ENCODE measurements around the gene PNPLA2.
A peak's percentile ranks its signal among the peaks of the same experiment; 100 is the strongest.

PNPLA2 gene

GRCh38 chr11:818396-819128 is at the start of gene PNPLA2:
Gene PNPLA2, plus strand, starts transcription at chr11:818914. Its CDS starts 805 bp downstream, at chr11:819719.
- FAIRE-seq (no peak), DNase-seq (ENCODE audit: low spot score) (no peak)

DNA sequence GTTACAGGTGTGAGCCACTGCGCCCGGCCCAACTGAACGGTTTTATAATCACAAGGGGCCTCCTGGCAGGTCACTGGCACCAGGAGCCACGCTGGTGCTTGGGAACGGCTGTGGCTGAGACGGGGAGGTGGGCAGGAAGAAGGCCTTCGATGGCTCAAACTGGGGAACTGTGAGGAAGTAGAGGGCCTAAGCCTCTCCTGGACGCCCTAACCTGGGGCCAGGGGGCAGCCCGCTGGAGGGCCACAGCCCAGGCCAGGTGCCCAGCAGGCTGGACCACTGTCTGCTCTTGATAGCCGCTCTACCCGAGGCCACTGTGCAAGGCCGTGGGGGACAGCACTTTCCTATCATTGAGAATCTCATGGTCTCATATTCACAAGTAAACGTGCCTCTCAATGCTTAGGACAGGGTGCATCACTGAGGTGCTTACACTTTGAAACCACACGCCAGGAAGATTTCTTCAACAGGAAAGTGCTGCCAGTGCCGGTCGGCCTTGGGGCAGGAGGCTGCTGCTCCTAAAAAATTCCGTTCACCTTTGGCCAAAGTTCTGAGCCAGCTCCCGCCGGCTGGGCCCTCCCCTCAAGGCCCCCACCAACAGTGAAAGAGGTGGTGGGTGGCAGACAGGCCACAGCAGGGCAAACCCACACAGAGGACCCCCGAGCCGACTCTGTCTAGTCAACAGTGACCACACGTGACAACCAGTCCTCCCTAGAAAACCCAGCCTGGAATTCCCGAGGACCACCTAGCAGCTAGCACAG is 48.6 kb upstream of the PNPLA2 start:
- DNase-seq (ENCODE audit: low spot score) (no peak), FAIRE-seq (no peak)

DNA sequence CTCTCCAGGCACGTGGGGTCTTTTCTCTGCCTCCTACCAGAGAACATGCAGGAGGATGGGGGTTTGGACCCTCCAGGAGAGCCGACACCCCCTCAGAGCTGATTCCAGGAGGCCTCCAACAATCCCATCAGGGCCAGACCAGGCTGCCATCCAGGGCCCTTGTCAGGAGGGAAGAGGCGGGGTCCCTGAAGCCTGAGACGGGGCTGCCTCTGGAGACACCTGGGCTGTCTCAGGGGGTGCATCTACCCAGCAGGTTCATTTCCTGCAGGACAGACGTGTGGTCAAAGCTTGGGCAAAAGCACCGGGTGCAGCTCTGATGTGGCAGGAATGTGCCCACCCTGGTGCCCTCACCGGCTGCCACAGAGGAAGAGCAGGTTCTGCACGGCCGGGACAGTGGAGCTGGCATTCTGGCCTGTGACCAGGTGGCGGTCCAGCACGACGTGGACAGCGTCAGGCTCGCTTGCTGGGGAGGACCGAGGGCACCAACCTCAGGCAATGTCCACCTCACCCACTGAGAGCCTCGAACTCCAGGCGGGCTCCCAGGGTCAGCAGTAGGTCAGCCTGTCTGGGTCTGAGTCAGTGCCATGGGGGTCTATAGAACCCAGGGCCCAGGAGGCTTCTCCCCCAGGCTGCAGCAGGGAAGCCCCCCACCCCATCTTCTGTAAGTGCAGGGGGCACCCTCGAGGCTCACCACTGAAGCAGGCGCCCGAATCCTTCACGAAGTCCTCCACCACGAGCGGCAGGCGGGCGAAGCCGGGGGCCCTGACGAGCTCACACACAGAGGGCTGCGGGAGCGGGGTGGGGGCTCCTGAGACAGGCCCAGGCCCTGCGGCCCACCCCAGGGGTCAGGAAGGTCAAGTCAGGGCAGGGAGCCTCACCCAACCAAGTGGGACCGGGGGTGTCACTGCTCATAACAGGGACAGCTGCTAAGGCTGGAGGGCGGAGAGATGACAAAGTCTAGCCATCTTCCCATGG is 47.8 kb upstream of the PNPLA2 start:
- no peak for DNase-seq (ENCODE audit: low spot score)
- FAIRE-seq: no peak

DNA sequence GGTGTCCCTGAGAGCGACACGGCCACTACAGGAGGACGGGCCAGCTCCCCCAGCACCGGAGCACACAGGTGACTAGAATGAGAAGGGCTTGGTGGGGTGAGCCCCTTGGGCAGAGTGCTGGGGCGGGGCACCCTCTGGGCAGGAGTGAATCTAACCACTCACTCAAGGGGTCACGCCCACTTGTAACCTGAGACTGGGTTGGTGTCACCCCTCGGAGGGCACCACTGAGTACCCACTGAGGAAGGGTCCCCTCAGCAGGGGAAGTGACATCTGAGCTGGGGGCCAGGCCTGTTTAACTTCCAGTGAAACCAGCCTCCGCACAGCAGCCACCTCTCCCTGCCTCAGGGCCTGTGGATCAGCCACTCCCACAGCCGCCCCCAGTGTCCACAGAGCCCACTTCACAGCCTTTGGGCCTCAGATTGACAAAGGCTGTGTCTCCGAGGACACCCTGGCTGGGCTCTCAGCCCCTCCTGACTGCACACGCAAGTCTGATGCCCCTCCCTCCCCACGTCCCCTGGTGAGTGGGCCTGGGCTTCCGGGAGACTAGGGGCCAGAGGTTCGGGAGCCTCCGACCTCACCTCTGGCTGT is 47.0 kb upstream of the PNPLA2 start:
- no peak for FAIRE-seq

DNA sequence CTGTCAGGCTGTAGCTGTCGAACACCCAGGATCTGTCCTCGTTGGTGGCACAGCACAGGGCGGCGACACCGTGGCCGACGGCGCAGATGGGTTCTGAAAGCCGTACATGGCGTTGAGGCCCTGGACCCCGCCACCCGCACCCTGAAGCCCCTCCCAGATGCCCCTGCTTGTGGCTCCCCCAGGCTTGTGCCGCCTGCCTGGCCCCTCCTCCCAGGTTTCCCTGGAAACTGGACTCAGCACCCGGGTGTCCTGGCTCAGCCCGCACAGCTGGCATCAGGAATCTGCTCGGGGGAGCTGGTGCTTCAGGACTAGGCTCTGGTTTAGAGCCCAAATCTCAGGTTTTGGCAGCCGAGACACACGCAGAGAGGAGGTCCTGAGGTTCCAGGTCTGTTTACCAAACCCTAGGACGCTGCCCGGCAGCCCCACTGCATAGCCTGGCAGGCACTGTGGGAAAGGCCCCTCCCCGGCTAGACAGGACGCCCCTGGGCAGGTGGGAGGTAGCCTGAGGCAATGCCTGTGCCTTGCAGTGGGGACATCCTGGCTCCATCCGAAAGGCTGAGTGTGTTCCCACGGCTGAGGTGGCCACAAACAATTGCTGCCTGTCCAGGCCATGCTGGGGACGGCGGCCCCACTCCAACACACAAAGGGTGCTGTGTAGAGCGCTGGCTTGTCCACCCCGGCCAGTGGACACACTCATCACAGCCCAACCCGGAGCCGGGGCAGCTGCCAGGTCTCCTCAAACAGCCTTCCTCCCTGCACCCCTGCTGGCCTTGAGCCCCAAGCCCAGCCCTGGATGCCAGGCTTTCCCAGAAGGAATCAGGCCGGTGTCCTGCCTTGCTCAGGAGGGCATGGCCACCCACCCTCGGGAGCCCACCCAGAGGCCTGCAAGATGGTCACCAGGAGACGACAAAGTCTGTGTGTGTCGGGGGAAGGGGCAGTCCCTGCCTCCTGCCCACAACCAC is 46.0 kb upstream of the PNPLA2 start:
- no peak for DNase-seq (ENCODE audit: low spot score)
- no peak for FAIRE-seq

More for the DNA sequence above, 47.0 kb upstream of the PNPLA2 start:
- no peak for DNase-seq (ENCODE audit: low spot score)

DNA sequence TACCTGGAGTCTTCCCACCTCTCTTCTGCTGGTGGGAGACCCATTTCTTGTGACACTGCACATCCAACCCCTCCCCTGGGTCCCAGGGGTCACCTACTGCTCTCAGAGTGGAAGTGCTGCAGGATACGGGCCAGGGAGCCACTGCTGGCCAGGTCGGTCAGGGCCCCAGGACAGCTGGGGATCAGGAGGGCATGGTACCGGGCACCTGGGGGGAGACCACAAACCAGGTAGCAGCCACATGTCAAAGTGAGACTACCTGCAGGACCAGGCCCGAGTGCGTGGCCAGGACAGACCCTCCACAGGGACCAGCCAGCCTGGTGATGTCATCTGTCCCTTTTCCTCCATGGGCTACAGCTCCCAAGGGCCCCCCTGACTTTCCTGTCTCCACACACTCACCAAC is 45.3 kb upstream of the PNPLA2 start:
- DNase-seq (ENCODE audit: low spot score): no peak
- FAIRE-seq: no peak

GRCh38 chr11:773830-774229 is 44.9 kb upstream of the PNPLA2 start:
- no peak for FAIRE-seq
- no peak for DNase-seq (ENCODE audit: low spot score)

DNA sequence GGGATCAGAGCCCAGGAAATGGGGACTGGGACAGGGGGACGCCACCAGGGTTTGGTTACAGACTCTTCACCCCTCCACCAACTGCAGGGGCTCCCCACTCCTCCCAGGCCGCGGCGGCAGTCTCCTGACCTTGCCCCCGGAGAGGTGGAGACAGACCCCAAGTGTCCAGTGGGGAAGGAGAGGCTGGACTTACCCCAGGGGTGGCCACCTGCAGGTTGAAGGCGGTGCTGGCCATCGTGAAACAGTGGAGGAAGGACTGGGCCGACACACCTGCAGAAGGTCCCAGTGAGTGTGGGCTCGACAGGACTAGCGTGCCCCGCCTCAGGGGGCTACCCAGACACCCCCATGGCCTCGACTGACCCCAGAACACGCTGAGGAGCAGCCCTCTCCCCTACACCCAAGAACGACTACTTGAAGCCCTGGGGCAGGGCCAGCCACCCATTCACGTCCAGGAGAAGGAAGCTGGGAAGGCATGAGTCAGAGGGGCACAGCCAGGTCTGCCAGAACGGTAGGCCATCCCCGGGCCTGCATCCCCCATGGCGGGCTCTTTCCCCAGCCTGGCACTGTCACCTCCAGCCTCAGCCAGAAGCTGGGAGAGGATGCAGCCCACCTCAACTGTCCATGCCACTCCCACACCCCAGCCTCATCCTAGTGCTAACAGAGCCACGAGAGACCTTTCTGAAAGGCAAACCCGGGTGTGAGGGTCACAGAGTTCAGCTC is 43.7 kb upstream of the PNPLA2 start:
- DNase-seq (ENCODE audit: low spot score): no peak

GRCh38 chr11:776263-776560 is 42.5 kb upstream of the PNPLA2 start:
- DNase-seq (ENCODE audit: low spot score) (no peak), FAIRE-seq (no peak)

More for the DNA sequence above, 43.7 kb upstream of the PNPLA2 start:
- FAIRE-seq: no peak

DNA sequence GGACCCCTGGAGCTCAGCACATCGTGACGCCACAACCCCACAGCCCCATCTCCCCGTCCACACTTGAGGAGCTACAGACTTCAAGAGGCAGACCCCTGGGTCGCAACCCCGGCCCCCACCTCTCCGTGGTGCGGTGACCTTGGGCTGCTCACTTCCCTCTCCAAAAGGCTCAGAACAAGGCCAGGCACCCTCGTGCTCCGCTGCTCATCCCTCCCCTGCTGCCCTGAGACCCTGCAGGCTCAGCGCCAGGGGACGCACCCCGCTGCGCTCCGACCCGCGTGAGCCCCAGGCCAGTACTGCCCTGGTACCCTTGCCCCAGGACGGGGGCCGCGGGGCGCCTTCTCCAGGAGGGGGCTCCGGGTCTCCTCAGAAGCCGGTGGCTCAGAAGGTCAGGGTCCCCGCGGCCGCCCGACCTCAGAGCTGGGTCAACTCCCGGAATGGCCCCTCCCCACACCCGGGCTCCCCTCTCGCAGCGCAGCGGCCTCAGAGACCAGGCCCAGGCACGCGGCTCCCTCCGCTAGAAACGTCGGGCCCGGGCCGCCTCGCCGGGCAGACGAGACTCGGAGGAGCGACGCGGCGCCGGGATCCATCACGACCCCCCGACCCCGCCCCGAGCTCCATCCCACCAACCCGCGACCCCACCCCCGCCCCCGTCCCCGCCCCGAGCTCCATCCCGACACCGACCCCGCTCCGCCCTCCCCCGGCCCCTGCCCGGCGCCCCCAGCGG is 42.0 kb upstream of the PNPLA2 start:
- no peak for FAIRE-seq
- DNase-seq (ENCODE audit: low spot score): no peak

DNA sequence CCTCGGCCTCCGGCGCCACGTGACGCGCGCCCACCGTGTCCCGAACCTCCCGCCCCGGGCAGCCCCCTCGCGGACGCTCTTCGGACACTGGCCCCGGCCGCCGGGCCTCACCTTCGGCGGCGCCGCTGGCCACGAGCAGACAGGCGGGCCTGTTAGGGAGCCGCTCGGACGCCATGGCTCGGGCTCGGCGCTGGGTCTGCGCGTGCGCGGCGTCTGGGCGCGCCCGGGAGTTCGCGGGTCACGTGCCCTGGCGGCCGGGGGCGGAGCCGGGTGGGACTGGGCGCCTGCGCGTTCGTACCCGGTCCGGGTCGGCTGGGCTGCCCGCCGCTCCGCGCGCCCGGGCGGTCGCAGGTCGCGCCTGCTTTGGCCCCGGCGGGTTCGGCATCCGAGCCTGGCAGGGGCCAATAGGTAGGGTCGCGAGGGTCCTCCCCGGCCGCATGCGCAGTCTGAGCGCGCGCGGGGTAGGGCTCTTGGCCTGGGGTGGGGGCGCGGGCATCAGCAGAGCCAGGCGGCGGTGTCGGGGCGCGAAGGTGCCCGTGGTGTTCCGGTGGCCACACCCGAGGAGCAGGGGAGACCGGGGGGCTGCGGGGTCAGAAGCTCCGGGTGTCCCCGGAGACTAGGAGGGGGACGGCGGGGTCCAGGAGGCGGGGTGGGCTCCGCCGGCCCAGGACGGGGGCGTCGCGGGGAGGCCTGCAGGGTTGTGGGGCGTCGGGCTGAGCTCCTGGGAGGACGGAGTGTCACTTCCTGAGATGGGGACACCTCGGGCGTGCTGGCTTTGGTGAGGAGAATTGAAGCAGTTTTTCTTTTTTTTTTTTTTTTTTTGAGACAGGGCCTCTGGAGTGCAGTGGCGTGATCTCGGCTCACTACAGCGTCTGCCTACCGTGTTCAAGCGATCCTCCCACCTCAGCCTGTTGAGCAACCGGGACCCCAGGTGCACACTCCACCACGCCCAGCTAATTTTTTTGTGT is 41.1 kb upstream of the PNPLA2 start, which contains the start of gene GATD1:
Gene GATD1 (minus strand): TSS at position 200 of the 968 bp plus-strand sequence. CDS start 25 bp downstream, at position 175.
- FAIRE-seq (peak; percentile 77), DNase-seq (ENCODE audit: low spot score) (peak; percentile 96)

DNA sequence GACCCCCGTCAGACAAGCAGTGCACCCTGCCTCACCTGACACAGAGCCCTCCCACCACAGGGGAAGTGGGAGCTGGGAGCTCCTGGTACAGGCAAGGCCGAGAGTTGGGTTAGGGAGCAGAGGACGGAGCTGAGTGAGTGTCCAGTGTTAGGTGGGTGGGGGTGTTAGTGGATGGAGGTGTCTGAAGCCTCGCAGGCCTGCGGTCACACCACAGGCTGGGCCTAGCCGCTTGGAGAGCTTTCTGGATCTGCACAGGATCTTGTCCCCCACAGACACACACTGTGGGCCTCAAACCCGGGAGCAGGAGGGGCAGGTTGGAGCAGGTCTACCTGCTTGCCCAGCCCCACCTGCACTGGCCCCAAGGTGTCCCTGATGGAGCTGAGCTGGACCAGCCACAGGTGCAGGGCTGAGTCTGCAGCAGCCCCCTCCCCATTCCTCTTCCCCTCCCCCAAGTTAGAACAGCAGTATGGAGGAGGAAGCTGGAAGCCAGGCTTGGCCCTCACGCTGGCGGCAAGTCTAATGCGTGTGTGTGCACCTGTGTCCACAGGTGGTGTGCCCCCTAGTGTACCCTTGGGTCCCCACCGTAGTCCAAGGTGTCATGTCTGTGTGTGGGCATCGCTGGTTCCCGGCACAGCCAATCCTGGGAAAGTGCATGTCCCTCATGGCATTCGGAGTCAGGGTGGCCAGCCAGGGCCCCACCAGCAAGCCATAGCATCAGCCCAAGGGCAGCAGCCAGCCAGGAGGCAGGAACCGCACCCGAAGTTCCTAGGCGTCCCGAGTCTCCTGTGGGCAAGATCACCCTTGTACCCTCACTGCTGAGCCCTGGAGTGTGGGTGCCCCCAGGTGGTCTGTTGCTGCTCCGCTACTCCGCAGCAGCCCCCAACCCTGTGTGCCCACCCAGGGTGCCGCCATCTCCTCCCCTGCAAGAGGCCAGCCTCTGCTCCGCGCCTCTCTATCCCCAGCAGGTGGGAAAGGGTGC is 39.4 kb upstream of the PNPLA2 start:
- FAIRE-seq (no peak), DNase-seq (ENCODE audit: low spot score) (no peak)

DNA sequence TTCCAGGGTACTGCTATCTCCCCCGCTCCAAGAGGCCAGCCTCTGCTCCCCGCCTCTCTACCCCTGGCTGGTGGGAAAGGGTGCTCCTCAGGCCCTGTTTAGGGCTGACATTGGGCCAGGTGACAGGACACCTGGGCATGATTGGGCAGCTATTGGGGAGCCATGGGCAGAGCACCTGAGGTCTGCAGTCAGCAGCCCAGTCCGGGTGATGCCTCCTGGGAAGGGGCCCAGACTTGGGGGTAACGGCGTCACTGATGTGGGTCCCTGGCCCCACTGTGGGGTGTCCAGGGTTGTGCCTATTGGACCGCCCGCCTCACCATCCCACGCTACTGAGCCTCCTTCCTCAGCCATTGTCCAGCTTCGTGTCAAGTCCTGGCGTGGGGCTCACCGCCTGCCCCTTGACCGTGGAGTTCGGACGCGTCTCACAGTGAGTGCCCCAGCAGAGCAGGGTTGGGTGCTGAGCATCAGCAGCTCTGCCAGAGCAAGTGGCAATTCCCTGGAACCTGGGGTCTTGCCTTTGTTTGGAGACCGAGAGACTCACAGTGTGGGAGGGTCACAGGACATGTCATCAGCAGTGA is 38.7 kb upstream of the PNPLA2 start:
- no peak for FAIRE-seq
- no peak for DNase-seq (ENCODE audit: low spot score)

GRCh38 chr11:782264-783174 is 36.2 kb upstream of the PNPLA2 start:
- DNase-seq (ENCODE audit: low spot score): no peak
- no peak for FAIRE-seq

- FAIRE-seq (no peak), DNase-seq (ENCODE audit: low spot score) (no peak)
These were observed 35.1 kb upstream of the PNPLA2 start for GRCh38 chr11:783581-784015.

Data from urothelium cell line (cell line).